GM18508 (cell line): Measurements from ENCODE around the gene PRR7.

Experiments used
- ATAC-seq: cut with Tn5 transposase; IDR thresholded peaks from one replicate; pipeline ENCODE4 v1.9.1; 2021; ENCODE audit warnings: moderate number of reproducible peaks; ENCODE audit not compliant: insufficient read depth, unreplicated experiment

PRR7 gene

GRCh38 chr5:177434437-177434836 lies 12.2 kb upstream of the PRR7 start:
- ATAC-seq, result no peak

- ATAC-seq, result no peak
Observed at GRCh38 chr5:177434942-177435738, 11.5 kb upstream of the PRR7 start.

- no peak for ATAC-seq
Observed at GRCh38 chr5:177435847-177436536, 10.6 kb upstream of the PRR7 start.

GRCh38 chr5:177437623-177438022 lies 9.0 kb upstream of the PRR7 start:
- ATAC-seq, result no peak

- ATAC-seq, result no peak
Observed at GRCh38 chr5:177438468-177438867, 8.1 kb upstream of the PRR7 start.

GRCh38 chr5:177439518-177440053 lies 7.0 kb upstream of the PRR7 start:
- ATAC-seq, result no peak

GRCh38 chr5:177440211-177440989 lies 6.2 kb upstream of the PRR7 start:
- ATAC-seq, result no peak

- no peak for ATAC-seq
Observed at GRCh38 chr5:177440990-177441780, 5.4 kb upstream of the PRR7 start.

- no peak for ATAC-seq
Observed at GRCh38 chr5:177442066-177442826, 4.4 kb upstream of the PRR7 start.

- ATAC-seq, result no peak
Observed at GRCh38 chr5:177443144-177443983, 3.2 kb upstream of the PRR7 start.

- ATAC-seq, result no peak
Observed at GRCh38 chr5:177444106-177445051, 2.2 kb upstream of the PRR7 start.

GRCh38 chr5:177445052-177445916 lies 1.3 kb upstream of the PRR7 start:
- ATAC-seq, result no peak

GRCh38 chr5:177445917-177446199 lies 756 bp upstream of the PRR7 start:
- no peak for ATAC-seq

- no peak for ATAC-seq
Observed at GRCh38 chr5:177447066-177447610, 524 bp downstream of the PRR7 start.

GRCh38 chr5:177447611-177448243 lies 1.1 kb downstream of the PRR7 start:
- no peak for ATAC-seq
